ENCODE results near the gene ENDOU.

- peak; percentile 79 for TF ChIP-seq CTCF (conservative IDR thresholded peaks at IDR 0.05; ENCODE audit: low read length)
- TF ChIP-seq EZH2phosphoT487 (IDR thresholded peaks at IDR 0.05; ENCODE audit: borderline replicate concordance, low read depth, low read length), result no peak
These were observed 18.8 kb upstream of the ENDOU start for GRCh38 chr12:47744005-47744651.
